Activated T-cell treated with anti-CD3 and anti-CD28 coated beads, Interleukin-2, amount 50 U/mL, for 72 hours (primary cell): Measurements from ENCODE around the gene TMEM26. TPM values are rescaled to one million over a fixed set of nuclear protein-coding genes. Genes with fewer than 3 reads are reported as not detected.
"Not testable (repeated sequence)": the region's sequence is repeated elsewhere in the genome, so short reads cannot be mapped to it uniquely, and the experiment has no call there.

ENCODE experiments used
- ATAC-seq, 2 donors: fragments of 150-1000 bp; cut with Tn5 transposase; replicated peaks in 1 of 2; 2 replicates each; pipeline ENCODE4 v1.10.0; 2021; ENCODE audit warnings: moderate library complexity in 2 of 2, mild to moderate bottlenecking in 1 of 2
- DNase-seq, 2 donors: peaks; one replicate each; pipeline ENCODE4 v3.0.0; 2021 to 2022; ENCODE audit warnings: mixed read lengths in 1 of 2
- H3K27ac Mint-ChIP-seq: one replicate; pipeline ENCODE4 v1.8.0; 2022; ENCODE audit warnings: mild to moderate bottlenecking, moderate library complexity, mixed read lengths
- H3K27me3 Mint-ChIP-seq: one replicate; pipeline ENCODE4 v1.8.0; 2022; ENCODE audit warnings: low read depth, mixed read lengths
- H3K36me3 Mint-ChIP-seq, 2 donors: one replicate each; pipeline ENCODE4 v1.8.0; 2022; ENCODE audit warnings: mixed read lengths in 2 of 2, mild to moderate bottlenecking in 1 of 2; ENCODE audit not compliant: insufficient read depth in 2 of 2
- H3K4me1 Mint-ChIP-seq: one replicate; pipeline ENCODE4 v1.8.0; 2022; ENCODE audit warnings: low read depth, mixed read lengths
- H3K4me3 Mint-ChIP-seq, 2 donors: one replicate each; pipeline ENCODE4 v1.8.0; 2022; ENCODE audit warnings: mild to moderate bottlenecking in 2 of 2, mixed read lengths in 2 of 2, moderate library complexity in 2 of 2
- H3K9me3 Mint-ChIP-seq, 2 donors: one replicate each; pipeline ENCODE4 v1.8.0; 2022; ENCODE audit warnings: mixed read lengths in 2 of 2
- total RNA-seq, 2 donors: library from RNA; stranded (reverse); gene quantifications; one replicate each; pipeline ENCODE4 v1.2.3, GENCODE V29; 2022

TMEM26 gene
- total RNA-seq, 2 donors from 2014 or later: not detected

- no peak for ATAC-seq
- DNase-seq: no peak
- Mint-ChIP-seq H3K27ac (no peak overlapping the region), H3K36me3 (no peaks in the 10 kb centered on the region), H3K4me1 (no peaks in the 10 kb centered on the region), H3K4me3 (no peak overlapping the region), H3K27me3 (no peaks in the 10 kb centered on the region), H3K9me3 (no peaks in the 10 kb centered on the region)
Measured at GRCh38 chr10:61406736-61407135, 46.4 kb downstream of the TMEM26 start.

GRCh38 chr10:61406242-61406641 lies 46.9 kb downstream of the TMEM26 start:
- DNase-seq: no peak
- Mint-ChIP-seq H3K9me3 (no peaks in the 10 kb centered on the region), H3K27me3 (no peaks in the 10 kb centered on the region), H3K4me3 (no peak overlapping the region), H3K36me3 (no peaks in the 10 kb centered on the region), H3K27ac (no peak overlapping the region), H3K4me1 (no peaks in the 10 kb centered on the region)
- no peak for ATAC-seq

- ATAC-seq (no peak), DNase-seq (no peak)
- Mint-ChIP-seq H3K4me1 (no peaks in the 10 kb centered on the region), H3K27ac (no peak overlapping the region), H3K4me3 (no peak overlapping the region), H3K9me3 (no peaks in the 10 kb centered on the region), H3K27me3 (no peaks in the 10 kb centered on the region), H3K36me3 (no peaks in the 10 kb centered on the region)
Measured at GRCh38 chr10:61404751-61405150, 48.4 kb downstream of the TMEM26 start.

GRCh38 chr10:61400524-61400923 lies 52.7 kb downstream of the TMEM26 start:
- H3K27ac Mint-ChIP-seq: no peak overlapping the region
- no peak for DNase-seq
- H3K27me3 Mint-ChIP-seq: no peaks in the 10 kb centered on the region
- no peaks in the 10 kb centered on the region for H3K9me3 Mint-ChIP-seq
- no peak for ATAC-seq
- peaks cover 10% of the 10 kb centered on the region for H3K4me1 Mint-ChIP-seq
- no peaks in the 10 kb centered on the region for H3K36me3 Mint-ChIP-seq
- no peak overlapping the region for H3K4me3 Mint-ChIP-seq

- no peaks in the 10 kb centered on the region for H3K9me3 Mint-ChIP-seq
- H3K36me3 Mint-ChIP-seq: no peaks in the 10 kb centered on the region
- no peak for ATAC-seq
- no peak overlapping the region for H3K4me3 Mint-ChIP-seq
- H3K4me1 Mint-ChIP-seq: peaks cover 10% of the 10 kb centered on the region
- no peak overlapping the region for H3K27ac Mint-ChIP-seq
- no peaks in the 10 kb centered on the region for H3K27me3 Mint-ChIP-seq
- DNase-seq: no peak
Measured at GRCh38 chr10:61399406-61399805, 53.8 kb downstream of the TMEM26 start.

- H3K9me3 Mint-ChIP-seq: no peaks in the 10 kb centered on the region
- no peak overlapping the region for H3K27ac Mint-ChIP-seq
- DNase-seq: no peak
- ATAC-seq: no peak
- peaks cover 10% of the 10 kb centered on the region for H3K4me1 Mint-ChIP-seq
- H3K4me3 Mint-ChIP-seq: no peak overlapping the region
- H3K36me3 Mint-ChIP-seq: no peaks in the 10 kb centered on the region
- H3K27me3 Mint-ChIP-seq: no peaks in the 10 kb centered on the region
Measured at GRCh38 chr10:61398366-61399129, 54.6 kb downstream of the TMEM26 start.

- Mint-ChIP-seq H3K4me1 (peaks cover 10% of the 10 kb centered on the region), H3K36me3 (no peaks in the 10 kb centered on the region), H3K4me3 (peak overlapping the region; percentile 61 to 87), H3K9me3 (peaks cover 0 to 2% of the 10 kb centered on the region in 2 donors), H3K27ac (peak overlapping the region; percentile 91), H3K27me3 (no peaks in the 10 kb centered on the region)
- DNase-seq (no peak), ATAC-seq (no peak)
Measured at GRCh38 chr10:61397175-61397986, 55.8 kb downstream of the TMEM26 start.

- Mint-ChIP-seq H3K27me3 (no peaks in the 10 kb centered on the region), H3K27ac (no peak overlapping the region), H3K9me3 (peaks cover 0 to 2% of the 10 kb centered on the region in 2 donors), H3K4me3 (no peak overlapping the region), H3K4me1 (no peaks in the 10 kb centered on the region), H3K36me3 (no peaks in the 10 kb centered on the region)
- ATAC-seq (no peak), DNase-seq (no peak)
Measured at GRCh38 chr10:61391281-61391680, 61.9 kb downstream of the TMEM26 start.

GRCh38 chr10:61390851-61391250 lies 62.3 kb downstream of the TMEM26 start:
- H3K9me3 Mint-ChIP-seq: peaks cover 0 to 2% of the 10 kb centered on the region in 2 donors
- DNase-seq: no peak
- peak in 1 of 2 donors; percentile 26 for ATAC-seq
- no peaks in the 10 kb centered on the region for H3K4me1 Mint-ChIP-seq
- H3K4me3 Mint-ChIP-seq: no peak overlapping the region
- no peak overlapping the region for H3K27ac Mint-ChIP-seq
- H3K27me3 Mint-ChIP-seq: no peaks in the 10 kb centered on the region
- H3K36me3 Mint-ChIP-seq: no peaks in the 10 kb centered on the region

GRCh38 chr10:61389887-61390286 lies 63.3 kb downstream of the TMEM26 start:
- Mint-ChIP-seq H3K36me3 (no peaks in the 10 kb centered on the region), H3K27ac (no peak overlapping the region), H3K4me1 (no peaks in the 10 kb centered on the region), H3K27me3 (no peaks in the 10 kb centered on the region), H3K9me3 (peaks cover 0 to 2% of the 10 kb centered on the region in 2 donors), H3K4me3 (no peak overlapping the region)
- DNase-seq: no peak
- ATAC-seq: no peak

GRCh38 chr10:61388986-61389385 lies 64.2 kb downstream of the TMEM26 start:
- ATAC-seq, H3K4me1 Mint-ChIP-seq, H3K9me3 Mint-ChIP-seq, H3K36me3 Mint-ChIP-seq, H3K4me3 Mint-ChIP-seq, DNase-seq, H3K27me3 Mint-ChIP-seq, H3K27ac Mint-ChIP-seq: not testable (repeated sequence)

GRCh38 chr10:61385231-61386001 lies 67.8 kb downstream of the TMEM26 start:
- Mint-ChIP-seq H3K27me3 (no peaks in the 10 kb centered on the region), H3K27ac (no peak overlapping the region), H3K9me3 (peaks cover 0 to 1% of the 10 kb centered on the region in 2 donors), H3K4me1 (no peaks in the 10 kb centered on the region), H3K36me3 (peaks cover 0 to 2% of the 10 kb centered on the region in 2 donors), H3K4me3 (no peak overlapping the region)
- DNase-seq (no peak), ATAC-seq (no peak)

GRCh38 chr10:61381153-61381552 lies 72.0 kb downstream of the TMEM26 start:
- not testable (repeated sequence) for ATAC-seq, DNase-seq, H3K27me3 Mint-ChIP-seq, H3K4me1 Mint-ChIP-seq, H3K4me3 Mint-ChIP-seq, H3K36me3 Mint-ChIP-seq, H3K9me3 Mint-ChIP-seq, H3K27ac Mint-ChIP-seq
